Heart left ventricle (tissue), 13 donors: ENCODE results near the gene ALKBH7.

Experiments
- POLR2A ChIP-seq, 2 donors: fragments of 450-650 bp; IDR thresholded peaks; one replicate each; pipeline ENCODE4 v1.6.1; 2017; ENCODE audit warnings: antibody characterized with exemption in 2 of 2, mild to moderate bottlenecking in 2 of 2, moderate library complexity in 2 of 2
- TF ChIP-seq, protein P1 (sequence below), 12 donors: fragments of 200-600 bp; sonication (generic) in 4 of 12; IDR thresholded peaks; one replicate each; pipeline versions ENCODE4 v1.5.0 to v1.8.0; 2018 to 2022; ENCODE audit warnings: antibody characterized with exemption in 12 of 12, mild to moderate bottlenecking in 5 of 12
- donor health status: ischemic (EF 13 %, LVEDD 7.1; RV severe dilation, severe dysfunction).
- donor health status: DM: no; HTN: yes; CAD: no.
- donor health status: DM: no; HTN: no; CAD: no.
- donor health status: ischemic (EF 25% LVEDD 6.9; RV normal size, moderate dysfunction).
- donor health status: ischemic (EF 25% LVEDD 5.7; RV mildly dilated, moderate dysfunction).
- donor health status: ischemic (EF 35%, LVEDD 5.7; RV mildly dilated, moderate dysfunction).
- donor health status: nonischemic (EF 11% LVEDD 7.7; RV severe dilation, severe dysfunction).
- donor health status: DM: yes; HTN: yes; CAD: no.
- donor health status: PGD.
- donor health status: ischemic (EF 29% LVEDD 5.4; RV normal size, mild dysfunction).
- donor health status: nonischemic (EF 23%, LVEDD 6.1; RV moderate dilation, normal function).

DNA sequence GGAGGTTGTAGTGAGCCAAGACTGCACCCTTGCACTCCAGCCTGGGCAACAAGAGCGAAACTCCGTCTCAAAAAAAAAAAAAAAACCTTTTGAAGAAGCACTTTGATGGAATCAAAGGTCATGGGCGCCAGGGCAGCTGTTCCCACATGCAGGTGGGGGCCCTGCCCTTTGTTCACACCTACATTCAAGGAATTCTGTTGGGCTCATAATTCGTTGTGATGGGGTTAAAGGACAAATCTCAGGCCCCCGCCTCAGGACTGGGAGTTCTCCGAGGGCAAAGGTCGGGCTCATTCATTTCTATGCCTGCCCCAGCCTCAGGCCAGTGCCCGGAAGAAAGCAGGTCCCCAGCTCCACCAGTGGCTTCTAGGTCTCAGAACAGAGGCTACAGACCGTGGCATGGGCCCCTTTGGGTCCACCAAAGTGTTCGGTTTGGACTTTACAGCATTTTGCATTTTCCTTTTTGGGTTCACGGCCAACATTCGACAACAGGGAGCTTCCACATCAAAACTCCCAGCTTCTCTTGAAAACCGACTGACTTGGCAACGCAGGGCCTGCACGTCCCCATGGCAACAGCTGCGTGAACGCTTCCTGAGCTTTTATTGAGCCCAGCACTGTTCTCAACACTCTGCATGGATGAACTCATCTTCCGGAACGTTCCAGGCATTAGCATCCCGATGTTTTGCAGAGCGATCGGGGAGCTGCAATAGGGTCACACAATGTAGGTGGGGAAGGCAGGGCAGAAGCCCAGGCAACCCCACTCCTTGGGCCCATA, 30.4 kb downstream of the ALKBH7 start:
- TF ChIP-seq, protein P1, sequence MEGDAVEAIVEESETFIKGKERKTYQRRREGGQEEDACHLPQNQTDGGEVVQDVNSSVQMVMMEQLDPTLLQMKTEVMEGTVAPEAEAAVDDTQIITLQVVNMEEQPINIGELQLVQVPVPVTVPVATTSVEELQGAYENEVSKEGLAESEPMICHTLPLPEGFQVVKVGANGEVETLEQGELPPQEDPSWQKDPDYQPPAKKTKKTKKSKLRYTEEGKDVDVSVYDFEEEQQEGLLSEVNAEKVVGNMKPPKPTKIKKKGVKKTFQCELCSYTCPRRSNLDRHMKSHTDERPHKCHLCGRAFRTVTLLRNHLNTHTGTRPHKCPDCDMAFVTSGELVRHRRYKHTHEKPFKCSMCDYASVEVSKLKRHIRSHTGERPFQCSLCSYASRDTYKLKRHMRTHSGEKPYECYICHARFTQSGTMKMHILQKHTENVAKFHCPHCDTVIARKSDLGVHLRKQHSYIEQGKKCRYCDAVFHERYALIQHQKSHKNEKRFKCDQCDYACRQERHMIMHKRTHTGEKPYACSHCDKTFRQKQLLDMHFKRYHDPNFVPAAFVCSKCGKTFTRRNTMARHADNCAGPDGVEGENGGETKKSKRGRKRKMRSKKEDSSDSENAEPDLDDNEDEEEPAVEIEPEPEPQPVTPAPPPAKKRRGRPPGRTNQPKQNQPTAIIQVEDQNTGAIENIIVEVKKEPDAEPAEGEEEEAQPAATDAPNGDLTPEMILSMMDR (IDR thresholded peaks at IDR 0.05) = no peak
- no peak for TF ChIP-seq POLR2A (IDR thresholded peaks at IDR 0.05)
